HG03565 (cell line): ENCODE measurements around the gene PRSS1.
"Not testable (repeated sequence)": the region's sequence is repeated elsewhere in the genome, so short reads cannot be mapped to it uniquely, and the experiment has no call there.

Source experiments
- ATAC-seq: cut with Tn5 transposase; IDR thresholded peaks from one replicate; pipeline ENCODE4 v1.9.1; 2021; ENCODE audit warnings: mild to moderate bottlenecking, moderate library complexity; ENCODE audit not compliant: unreplicated experiment

Gene PRSS1

GRCh38 chr7:142745745-142746144 lies 3.5 kb upstream of the PRSS1 start:
- no peak for ATAC-seq

GRCh38 chr7:142746264-142746663 lies 3.0 kb upstream of the PRSS1 start:
- ATAC-seq, result no peak

- ATAC-seq, result not testable (repeated sequence)
Measured at GRCh38 chr7:142748410-142748809, 862 bp upstream of the PRSS1 start.

- ATAC-seq, result no peak
Measured at GRCh38 chr7:142750321-142750938, 1.2 kb downstream of the PRSS1 start.

GRCh38 chr7:142751526-142752175 lies 2.4 kb downstream of the PRSS1 start:
- not testable (repeated sequence) for ATAC-seq

GRCh38 chr7:142752376-142753225 lies 3.3 kb downstream of the PRSS1 start:
- ATAC-seq, result no peak

- no peak for ATAC-seq
Measured at GRCh38 chr7:142753366-142753765, 4.1 kb downstream of the PRSS1 start.

- not testable (repeated sequence) for ATAC-seq
Measured at GRCh38 chr7:142753925-142754491, 4.7 kb downstream of the PRSS1 start.

- ATAC-seq, result no peak
Measured at GRCh38 chr7:142754681-142755575, 5.7 kb downstream of the PRSS1 start.

- ATAC-seq, result not testable (repeated sequence)
Measured at GRCh38 chr7:142758312-142758711, 9.0 kb downstream of the PRSS1 start.

- no peak for ATAC-seq
Measured at GRCh38 chr7:142759433-142759832, 10.2 kb downstream of the PRSS1 start.

- no peak for ATAC-seq
Measured at GRCh38 chr7:142760071-142760642, 10.9 kb downstream of the PRSS1 start.

GRCh38 chr7:142761606-142762005 lies 12.3 kb downstream of the PRSS1 start:
- ATAC-seq, result not testable (repeated sequence)

GRCh38 chr7:142762104-142762503 lies 12.8 kb downstream of the PRSS1 start:
- ATAC-seq, result no peak

- no peak for ATAC-seq
Measured at GRCh38 chr7:142767451-142767850, 18.2 kb downstream of the PRSS1 start.

- no peak for ATAC-seq
Measured at GRCh38 chr7:142767861-142768260, 18.6 kb downstream of the PRSS1 start.

- ATAC-seq, result not testable (repeated sequence)
Measured at GRCh38 chr7:142768885-142769284, 19.6 kb downstream of the PRSS1 start.

GRCh38 chr7:142770661-142771352 lies 21.5 kb downstream of the PRSS1 start, which contains the start of gene PRSS2:
TSS of gene PRSS2 (plus strand) at chr7:142770970. CDS start at chr7:142770983, 13 bp downstream.
- no peak for ATAC-seq

- peak; percentile 55 for ATAC-seq
Measured at GRCh38 chr7:142771353-142771723, 22.1 kb downstream of the PRSS1 start.
